ENCODE results near the gene LOXL1.

Gene LOXL1

DNA sequence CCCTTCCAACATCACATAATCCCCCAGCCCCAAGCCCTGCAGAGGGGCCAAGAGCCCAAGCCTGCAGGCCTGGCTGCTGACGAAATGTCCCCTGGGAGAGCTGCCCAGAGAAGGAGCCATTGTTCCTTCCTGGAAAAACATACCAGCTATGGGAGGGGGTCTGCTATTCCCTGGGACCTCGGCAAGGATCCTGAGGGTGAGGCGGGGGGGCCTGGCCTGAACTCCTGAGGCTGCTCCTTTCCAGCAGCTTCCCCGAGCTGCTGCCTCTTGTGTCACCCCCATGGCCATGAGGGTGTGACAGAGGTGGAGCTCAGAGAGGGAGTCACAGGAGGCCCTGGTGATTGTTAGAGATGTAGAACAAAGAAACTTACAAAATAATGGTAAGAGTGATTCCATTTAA, 12.9 kb downstream of the LOXL1 start:
- no peak for DNase-seq (ENCODE audit: low read depth)

- peak; percentile 65 for DNase-seq (ENCODE audit: low read depth)
Measured at GRCh38 chr15:73940061-73940981, 14.1 kb downstream of the LOXL1 start.

- DNase-seq (ENCODE audit: low read depth), result peak; percentile 97
Measured at GRCh38 chr15:73941044-73941443, 14.8 kb downstream of the LOXL1 start.

- DNase-seq (ENCODE audit: low read depth), result no peak
Measured at GRCh38 chr15:73941449-73941848, 15.2 kb downstream of the LOXL1 start.

GRCh38 chr15:73941871-73942635, 15.8 kb downstream of the LOXL1 start:
- DNase-seq (ENCODE audit: low read depth), result peak; percentile 42

- no peak for DNase-seq (ENCODE audit: low read depth)
Measured at GRCh38 chr15:73942751-73943270, 16.5 kb downstream of the LOXL1 start.

GRCh38 chr15:73944161-73945129, 18.2 kb downstream of the LOXL1 start:
- no peak for DNase-seq (ENCODE audit: low read depth)

DNA sequence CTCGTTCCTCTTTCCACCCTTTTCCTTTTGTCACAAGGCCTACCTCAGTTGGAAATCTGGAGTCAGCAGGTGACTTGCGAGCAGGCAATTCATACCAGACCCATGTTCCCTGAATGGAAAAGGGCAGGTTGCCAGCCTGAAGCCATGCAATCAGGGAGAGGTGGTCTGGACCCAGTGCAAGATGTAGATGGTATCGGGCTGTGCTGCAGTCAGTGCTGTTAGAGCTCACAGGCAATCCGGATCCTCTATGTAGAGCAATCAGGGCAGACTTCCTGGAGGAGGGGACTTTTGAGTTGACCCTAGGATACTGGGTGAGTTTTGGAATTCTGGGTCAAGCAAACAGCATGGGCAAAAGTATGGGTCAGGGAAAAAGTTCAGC, 18.9 kb downstream of the LOXL1 start:
- DNase-seq (ENCODE audit: low read depth), result no peak

DNA sequence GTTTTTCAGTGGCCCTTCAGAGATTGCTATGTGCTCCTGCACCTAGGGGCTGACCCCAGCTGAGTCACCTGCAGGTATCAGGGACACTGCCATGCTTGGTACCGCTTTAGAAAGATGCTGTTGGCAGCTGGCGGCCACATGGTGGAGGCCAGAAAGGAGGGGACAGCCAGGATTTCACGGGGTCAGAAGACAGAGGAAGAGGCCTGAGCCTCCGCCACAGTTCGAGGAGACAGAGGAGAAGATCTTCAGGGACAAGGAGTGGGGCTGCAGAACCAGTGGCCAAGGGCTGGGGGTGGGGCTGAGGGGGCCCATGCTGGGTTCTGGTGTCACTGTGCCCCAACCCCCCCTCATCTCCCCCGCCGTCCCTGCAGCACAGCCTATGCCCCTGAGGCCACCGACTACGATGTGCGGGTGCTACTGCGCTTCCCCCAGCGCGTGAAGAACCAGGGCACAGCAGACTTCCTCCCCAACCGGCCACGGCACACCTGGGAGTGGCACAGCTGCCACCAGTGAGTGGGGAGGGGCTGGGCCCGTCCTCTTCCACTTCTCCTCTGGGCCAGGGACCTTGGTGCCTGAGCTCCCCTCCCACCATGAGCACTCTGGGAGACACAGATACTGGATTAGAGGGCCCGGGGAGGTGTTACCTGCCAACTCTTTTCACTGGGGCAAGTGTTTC, 19.9 kb downstream of the LOXL1 start:
- DNase-seq (ENCODE audit: low read depth), result no peak

GRCh38 chr15:73946795-73947370, 20.6 kb downstream of the LOXL1 start:
- no peak for DNase-seq (ENCODE audit: low read depth)

DNA sequence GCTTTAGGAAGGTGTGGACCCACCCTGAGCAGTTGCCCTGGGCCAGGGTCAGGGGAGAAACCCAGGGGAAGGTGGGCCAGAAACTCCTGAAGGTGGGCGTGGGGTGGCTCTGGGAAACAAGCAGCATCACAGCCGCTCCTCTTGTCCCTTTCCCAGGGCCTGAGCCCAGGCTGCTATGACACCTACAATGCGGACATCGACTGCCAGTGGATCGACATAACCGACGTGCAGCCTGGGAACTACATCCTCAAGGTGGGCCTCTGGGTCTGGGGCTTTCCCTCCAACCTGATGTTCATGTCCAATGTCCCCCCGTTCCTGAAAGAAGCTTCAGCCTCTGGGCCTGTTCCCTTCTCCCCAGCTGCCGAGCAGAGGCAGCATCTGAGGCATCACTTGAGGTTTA, 21.4 kb downstream of the LOXL1 start:
- no peak for DNase-seq (ENCODE audit: low read depth)

- DNase-seq (ENCODE audit: low read depth), result no peak
Measured at GRCh38 chr15:73948396-73948795, 22.1 kb downstream of the LOXL1 start.

GRCh38 chr15:73948982-73949381, 22.7 kb downstream of the LOXL1 start:
- DNase-seq (ENCODE audit: low read depth), result no peak

GRCh38 chr15:73949496-73949895, 23.2 kb downstream of the LOXL1 start:
- no peak for DNase-seq (ENCODE audit: low read depth)

DNA sequence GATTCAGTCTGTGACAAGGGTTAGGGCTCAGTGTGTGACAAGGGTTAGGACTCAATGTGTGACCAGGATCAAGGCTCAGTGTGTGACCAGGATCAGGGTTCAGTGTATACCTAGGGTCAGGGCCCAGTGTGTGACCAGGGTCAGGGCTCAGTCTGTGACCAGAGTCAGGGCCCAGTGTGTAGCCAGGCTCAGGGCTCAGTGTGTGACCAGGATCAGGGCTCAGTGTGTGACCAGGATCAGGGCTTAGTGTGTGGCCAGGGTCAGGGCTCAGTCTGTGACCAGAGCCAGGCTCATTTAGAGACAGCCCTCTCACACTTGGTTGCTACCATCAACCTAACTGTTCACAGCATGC, 24.2 kb downstream of the LOXL1 start:
- no peak for DNase-seq (ENCODE audit: low read depth)

- peak; percentile 99 for DNase-seq (ENCODE audit: low read depth)
Measured at GRCh38 chr15:73950831-73951561, 24.7 kb downstream of the LOXL1 start.

- no peak for DNase-seq (ENCODE audit: low read depth)
Measured at GRCh38 chr15:73951601-73952000, 25.3 kb downstream of the LOXL1 start.

- no peak for DNase-seq (ENCODE audit: low read depth)
Measured at GRCh38 chr15:73952171-73952912, 26.1 kb downstream of the LOXL1 start.

GRCh38 chr15:73952913-73953750, 26.9 kb downstream of the LOXL1 start:
- DNase-seq (ENCODE audit: low read depth), result no peak
